ENCODE results near the gene UBE4B. TPM values are rescaled to one million over a fixed set of nuclear protein-coding genes. Genes with fewer than 3 reads are reported as not detected.

Gene UBE4B
- total and polyA plus RNA-seq, 2 experiments from 2014 or later = 28.4 to 115 TPM

- DNase-seq (ENCODE audit: low spot score) (no peak), ATAC-seq (no peak)
- no peak overlapping the region for H3K27ac ChIP-seq (ENCODE audit: low read depth)
- no peaks in the 10 kb centered on the region for H3F3A ChIP-seq (replicated peaks; ENCODE audit: low read depth)
- Mint-ChIP-seq H3K36me3 (ENCODE audit: low read depth) (peaks cover 15% of the 10 kb centered on the region), H3K4me3 (no peak overlapping the region), H3K4me1 (peaks cover 10% of the 10 kb centered on the region; the same call in 2 of the 3 replicates), H3K9me3 (no peaks in the 10 kb centered on the region), H3K27ac (no peak overlapping the region), H3K27me3 (ENCODE audit: insufficient read depth, low read depth, poor library complexity) (no peaks in the 10 kb centered on the region)
- H3K9me2 ChIP-seq (ENCODE audit: insufficient read depth) = no peaks in the 10 kb centered on the region
- H3K79me2 ChIP-seq (replicated peaks; ENCODE audit: insufficient read depth) = peaks cover 71% of the 10 kb centered on the region
- no peak for TF ChIP-seq EZH2 (IDR thresholded peaks at IDR 0.05; ENCODE audit: low read depth, unreplicated experiment)
- no peak for TF ChIP-seq CTCF (conservative IDR thresholded peaks at IDR 0.05; ENCODE audit: low read depth in 2 of 2)
- TF ChIP-seq, protein P1, sequence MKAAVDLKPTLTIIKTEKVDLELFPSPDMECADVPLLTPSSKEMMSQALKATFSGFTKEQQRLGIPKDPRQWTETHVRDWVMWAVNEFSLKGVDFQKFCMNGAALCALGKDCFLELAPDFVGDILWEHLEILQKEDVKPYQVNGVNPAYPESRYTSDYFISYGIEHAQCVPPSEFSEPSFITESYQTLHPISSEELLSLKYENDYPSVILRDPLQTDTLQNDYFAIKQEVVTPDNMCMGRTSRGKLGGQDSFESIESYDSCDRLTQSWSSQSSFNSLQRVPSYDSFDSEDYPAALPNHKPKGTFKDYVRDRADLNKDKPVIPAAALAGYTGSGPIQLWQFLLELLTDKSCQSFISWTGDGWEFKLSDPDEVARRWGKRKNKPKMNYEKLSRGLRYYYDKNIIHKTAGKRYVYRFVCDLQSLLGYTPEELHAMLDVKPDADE (IDR thresholded peaks at IDR 0.05) = no peak
- TF ChIP-seq, protein P2, sequence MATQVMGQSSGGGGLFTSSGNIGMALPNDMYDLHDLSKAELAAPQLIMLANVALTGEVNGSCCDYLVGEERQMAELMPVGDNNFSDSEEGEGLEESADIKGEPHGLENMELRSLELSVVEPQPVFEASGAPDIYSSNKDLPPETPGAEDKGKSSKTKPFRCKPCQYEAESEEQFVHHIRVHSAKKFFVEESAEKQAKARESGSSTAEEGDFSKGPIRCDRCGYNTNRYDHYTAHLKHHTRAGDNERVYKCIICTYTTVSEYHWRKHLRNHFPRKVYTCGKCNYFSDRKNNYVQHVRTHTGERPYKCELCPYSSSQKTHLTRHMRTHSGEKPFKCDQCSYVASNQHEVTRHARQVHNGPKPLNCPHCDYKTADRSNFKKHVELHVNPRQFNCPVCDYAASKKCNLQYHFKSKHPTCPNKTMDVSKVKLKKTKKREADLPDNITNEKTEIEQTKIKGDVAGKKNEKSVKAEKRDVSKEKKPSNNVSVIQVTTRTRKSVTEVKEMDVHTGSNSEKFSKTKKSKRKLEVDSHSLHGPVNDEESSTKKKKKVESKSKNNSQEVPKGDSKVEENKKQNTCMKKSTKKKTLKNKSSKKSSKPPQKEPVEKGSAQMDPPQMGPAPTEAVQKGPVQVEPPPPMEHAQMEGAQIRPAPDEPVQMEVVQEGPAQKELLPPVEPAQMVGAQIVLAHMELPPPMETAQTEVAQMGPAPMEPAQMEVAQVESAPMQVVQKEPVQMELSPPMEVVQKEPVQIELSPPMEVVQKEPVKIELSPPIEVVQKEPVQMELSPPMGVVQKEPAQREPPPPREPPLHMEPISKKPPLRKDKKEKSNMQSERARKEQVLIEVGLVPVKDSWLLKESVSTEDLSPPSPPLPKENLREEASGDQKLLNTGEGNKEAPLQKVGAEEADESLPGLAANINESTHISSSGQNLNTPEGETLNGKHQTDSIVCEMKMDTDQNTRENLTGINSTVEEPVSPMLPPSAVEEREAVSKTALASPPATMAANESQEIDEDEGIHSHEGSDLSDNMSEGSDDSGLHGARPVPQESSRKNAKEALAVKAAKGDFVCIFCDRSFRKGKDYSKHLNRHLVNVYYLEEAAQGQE (IDR thresholded peaks at IDR 0.05; ENCODE audit: unreplicated experiment) = no peak
- TF ChIP-seq ZNF331 (CRISPR knock-in tag; IDR thresholded peaks at IDR 0.05; ENCODE audit: low read depth) = no peak
- TF ChIP-seq STAT1 (IDR thresholded peaks at IDR 0.05; ENCODE audit: unreplicated experiment) = no peak
- TF ChIP-seq ZNF114 (CRISPR knock-in tag; IDR thresholded peaks at IDR 0.05) = no peak
- TF ChIP-seq CREB1 (CRISPR knock-in tag; IDR thresholded peaks at IDR 0.05; ENCODE audit: low read depth) = no peak
- no peak for TF ChIP-seq NANOG (IDR thresholded peaks at IDR 0.05; ENCODE audit: borderline replicate concordance)
- TF ChIP-seq, protein P3, sequence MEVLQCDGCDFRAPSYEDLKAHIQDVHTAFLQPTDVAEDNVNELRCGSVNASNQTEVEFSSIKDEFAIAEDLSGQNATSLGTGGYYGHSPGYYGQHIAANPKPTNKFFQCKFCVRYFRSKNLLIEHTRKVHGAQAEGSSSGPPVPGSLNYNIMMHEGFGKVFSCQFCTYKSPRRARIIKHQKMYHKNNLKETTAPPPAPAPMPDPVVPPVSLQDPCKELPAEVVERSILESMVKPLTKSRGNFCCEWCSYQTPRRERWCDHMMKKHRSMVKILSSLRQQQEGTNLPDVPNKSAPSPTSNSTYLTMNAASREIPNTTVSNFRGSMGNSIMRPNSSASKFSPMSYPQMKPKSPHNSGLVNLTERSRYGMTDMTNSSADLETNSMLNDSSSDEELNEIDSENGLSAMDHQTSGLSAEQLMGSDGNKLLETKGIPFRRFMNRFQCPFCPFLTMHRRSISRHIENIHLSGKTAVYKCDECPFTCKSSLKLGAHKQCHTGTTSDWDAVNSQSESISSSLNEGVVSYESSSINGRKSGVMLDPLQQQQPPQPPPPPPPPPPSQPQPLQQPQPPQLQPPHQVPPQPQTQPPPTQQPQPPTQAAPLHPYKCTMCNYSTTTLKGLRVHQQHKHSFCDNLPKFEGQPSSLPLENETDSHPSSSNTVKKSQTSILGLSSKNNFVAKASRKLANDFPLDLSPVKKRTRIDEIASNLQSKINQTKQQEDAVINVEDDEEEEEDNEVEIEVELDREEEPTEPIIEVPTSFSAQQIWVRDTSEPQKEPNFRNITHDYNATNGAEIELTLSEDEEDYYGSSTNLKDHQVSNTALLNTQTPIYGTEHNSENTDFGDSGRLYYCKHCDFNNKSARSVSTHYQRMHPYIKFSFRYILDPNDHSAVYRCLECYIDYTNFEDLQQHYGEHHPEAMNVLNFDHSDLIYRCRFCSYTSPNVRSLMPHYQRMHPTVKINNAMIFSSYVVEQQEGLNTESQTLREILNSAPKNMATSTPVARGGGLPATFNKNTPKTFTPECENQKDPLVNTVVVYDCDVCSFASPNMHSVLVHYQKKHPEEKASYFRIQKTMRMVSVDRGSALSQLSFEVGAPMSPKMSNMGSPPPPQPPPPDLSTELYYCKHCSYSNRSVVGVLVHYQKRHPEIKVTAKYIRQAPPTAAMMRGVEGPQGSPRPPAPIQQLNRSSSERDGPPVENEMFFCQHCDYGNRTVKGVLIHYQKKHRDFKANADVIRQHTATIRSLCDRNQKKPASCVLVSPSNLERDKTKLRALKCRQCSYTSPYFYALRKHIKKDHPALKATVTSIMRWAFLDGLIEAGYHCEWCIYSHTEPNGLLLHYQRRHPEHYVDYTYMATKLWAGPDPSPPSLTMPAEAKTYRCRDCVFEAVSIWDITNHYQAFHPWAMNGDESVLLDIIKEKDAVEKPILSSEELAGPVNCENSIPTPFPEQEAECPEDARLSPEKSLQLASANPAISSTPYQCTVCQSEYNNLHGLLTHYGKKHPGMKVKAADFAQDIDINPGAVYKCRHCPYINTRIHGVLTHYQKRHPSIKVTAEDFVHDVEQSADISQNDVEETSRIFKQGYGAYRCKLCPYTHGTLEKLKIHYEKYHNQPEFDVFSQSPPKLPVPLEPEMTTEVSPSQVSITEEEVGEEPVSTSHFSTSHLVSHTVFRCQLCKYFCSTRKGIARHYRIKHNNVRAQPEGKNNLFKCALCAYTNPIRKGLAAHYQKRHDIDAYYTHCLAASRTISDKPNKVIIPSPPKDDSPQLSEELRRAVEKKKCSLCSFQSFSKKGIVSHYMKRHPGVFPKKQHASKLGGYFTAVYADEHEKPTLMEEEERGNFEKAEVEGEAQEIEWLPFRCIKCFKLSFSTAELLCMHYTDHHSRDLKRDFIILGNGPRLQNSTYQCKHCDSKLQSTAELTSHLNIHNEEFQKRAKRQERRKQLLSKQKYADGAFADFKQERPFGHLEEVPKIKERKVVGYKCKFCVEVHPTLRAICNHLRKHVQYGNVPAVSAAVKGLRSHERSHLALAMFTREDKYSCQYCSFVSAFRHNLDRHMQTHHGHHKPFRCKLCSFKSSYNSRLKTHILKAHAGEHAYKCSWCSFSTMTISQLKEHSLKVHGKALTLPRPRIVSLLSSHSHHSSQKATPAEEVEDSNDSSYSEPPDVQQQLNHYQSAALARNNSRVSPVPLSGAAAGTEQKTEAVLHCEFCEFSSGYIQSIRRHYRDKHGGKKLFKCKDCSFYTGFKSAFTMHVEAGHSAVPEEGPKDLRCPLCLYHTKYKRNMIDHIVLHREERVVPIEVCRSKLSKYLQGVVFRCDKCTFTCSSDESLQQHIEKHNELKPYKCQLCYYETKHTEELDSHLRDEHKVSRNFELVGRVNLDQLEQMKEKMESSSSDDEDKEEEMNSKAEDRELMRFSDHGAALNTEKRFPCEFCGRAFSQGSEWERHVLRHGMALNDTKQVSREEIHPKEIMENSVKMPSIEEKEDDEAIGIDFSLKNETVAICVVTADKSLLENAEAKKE (CRISPR knock-in tag; IDR thresholded peaks at IDR 0.05) = no peak
- TF ChIP-seq JUNB (IDR thresholded peaks at IDR 0.05; ENCODE audit: unreplicated experiment) = no peak
- no peak for TF ChIP-seq POLR2AphosphoS5 (IDR thresholded peaks at IDR 0.05; ENCODE audit: low read depth)
- no peak for TF ChIP-seq EZH2phosphoT487 (IDR thresholded peaks at IDR 0.05; ENCODE audit: unreplicated experiment)
- no peak overlapping the region for H3K4me3 ChIP-seq
- no peak overlapping the region for H2AFZ ChIP-seq
- no peaks in the 10 kb centered on the region; the same call in 1 of the 2 replicates for H3K4me1 ChIP-seq (ENCODE audit: insufficient read depth)
- H3K27me3 ChIP-seq (ENCODE audit: insufficient read depth) = no peaks in the 10 kb centered on the region
- H4K20me1 ChIP-seq (replicated peaks; ENCODE audit: insufficient read depth) = peaks cover 13% of the 10 kb centered on the region
- H3K36me3 ChIP-seq (ENCODE audit: insufficient read depth) = no peaks in the 10 kb centered on the region
- no peak overlapping the region for H3K4me2 ChIP-seq
Measured at GRCh38 chr1:10075732-10076131, 43.0 kb downstream of the UBE4B start.

All from GM23338 (cell line).